GM23248 (cell line): ENCODE data around the gene USP9X.

Experiments
- EZH2 ChIP-seq: fragments of 200-600 bp; sonication (generic); IDR thresholded peaks from 2 replicates; pipeline ENCODE4 v1.6.1; 2018; ENCODE audit warnings: antibody characterized with exemption, mild to moderate bottlenecking; ENCODE audit not compliant: insufficient read depth, poor library complexity, severe bottlenecking
- EZH2phosphoT487 ChIP-seq: fragments of 200-600 bp; sonication (generic); IDR thresholded peaks from 2 replicates; pipeline ENCODE4 v1.6.1; 2018; ENCODE audit warnings: antibody characterized with exemption, moderate library complexity, mild to moderate bottlenecking, low read depth; ENCODE audit not compliant: insufficient read depth

DNA sequence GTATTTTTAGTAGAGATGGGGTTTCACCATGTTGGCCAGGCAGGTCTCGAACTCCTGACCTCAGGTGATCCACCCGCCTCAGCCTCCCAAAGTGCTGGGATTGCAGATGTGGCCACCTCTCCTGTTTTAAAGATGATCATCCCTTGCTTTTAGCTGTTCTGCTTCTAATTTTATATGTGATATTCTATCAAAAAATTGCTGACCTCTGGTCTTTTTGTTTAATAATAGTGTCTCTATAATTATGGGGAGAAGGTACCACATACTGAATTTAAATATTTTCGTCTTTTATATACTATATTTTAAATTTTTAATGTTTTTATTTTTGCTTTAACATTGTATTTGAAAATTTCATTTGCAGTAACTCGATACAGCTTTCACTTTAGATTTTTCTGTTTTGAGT is 15.6 kb downstream of the USP9X start:
- TF ChIP-seq EZH2 (no peak), EZH2phosphoT487 (no peak)
